Breast epithelium (tissue), 3 donors: ENCODE measurements around the gene PPP1R3E.

Source experiments
- CTCF ChIP-seq, 3 donors: fragments of 450-650 bp; IDR thresholded peaks; one replicate each; pipeline ENCODE4 v1.5.1; 2016 to 2017; ENCODE audit warnings: antibody characterized with exemption in 3 of 3, mild to moderate bottlenecking in 3 of 3, moderate library complexity in 3 of 3
- POLR2A ChIP-seq: fragments of 450-650 bp; IDR thresholded peaks from one replicate; pipeline ENCODE4 v1.6.1; 2016; ENCODE audit warnings: antibody characterized with exemption, mild to moderate bottlenecking, moderate library complexity
- POLR2AphosphoS5 ChIP-seq, 3 donors: sonication (generic); formaldehyde crosslinking; IDR thresholded peaks; one replicate each; pipeline ENCODE4 v1.6.1; 2017; ENCODE audit warnings: antibody characterized with exemption in 3 of 3

GRCh38 chr14:23252420-23253333, 50.0 kb downstream of the PPP1R3E start:
- TF ChIP-seq CTCF (IDR thresholded peaks at IDR 0.05) (no peak), POLR2AphosphoS5 (IDR thresholded peaks at IDR 0.05) (no peak), POLR2A (no peak)
